ENCODE results near the gene NRXN3. TPM values are rescaled to one million over a fixed set of nuclear protein-coding genes. Genes with fewer than 3 reads are reported as not detected.

NRXN3 gene
- polyA plus RNA-seq, 1 donor from 2014 or later = 110 TPM

DNA sequence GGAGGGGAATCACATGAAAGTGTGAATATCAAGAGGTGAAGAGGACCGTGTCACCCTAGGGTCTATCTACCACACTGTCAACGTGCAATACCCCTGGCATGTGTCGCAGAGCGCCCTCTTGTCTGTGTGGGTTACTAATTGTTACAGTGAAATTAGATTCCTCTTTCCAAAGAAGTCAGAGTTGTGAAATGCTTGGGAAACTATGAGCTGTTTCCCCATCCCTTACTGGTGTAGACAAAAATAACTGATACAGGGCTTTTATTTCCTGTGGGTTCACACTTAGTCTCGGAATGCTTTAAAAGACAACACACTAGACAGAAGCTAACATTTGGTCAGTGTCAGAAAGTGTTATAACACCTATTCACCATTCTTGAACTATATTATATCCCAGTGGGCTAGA is 597.3 kb downstream of the NRXN3 start:
- TF ChIP-seq, protein P1, sequence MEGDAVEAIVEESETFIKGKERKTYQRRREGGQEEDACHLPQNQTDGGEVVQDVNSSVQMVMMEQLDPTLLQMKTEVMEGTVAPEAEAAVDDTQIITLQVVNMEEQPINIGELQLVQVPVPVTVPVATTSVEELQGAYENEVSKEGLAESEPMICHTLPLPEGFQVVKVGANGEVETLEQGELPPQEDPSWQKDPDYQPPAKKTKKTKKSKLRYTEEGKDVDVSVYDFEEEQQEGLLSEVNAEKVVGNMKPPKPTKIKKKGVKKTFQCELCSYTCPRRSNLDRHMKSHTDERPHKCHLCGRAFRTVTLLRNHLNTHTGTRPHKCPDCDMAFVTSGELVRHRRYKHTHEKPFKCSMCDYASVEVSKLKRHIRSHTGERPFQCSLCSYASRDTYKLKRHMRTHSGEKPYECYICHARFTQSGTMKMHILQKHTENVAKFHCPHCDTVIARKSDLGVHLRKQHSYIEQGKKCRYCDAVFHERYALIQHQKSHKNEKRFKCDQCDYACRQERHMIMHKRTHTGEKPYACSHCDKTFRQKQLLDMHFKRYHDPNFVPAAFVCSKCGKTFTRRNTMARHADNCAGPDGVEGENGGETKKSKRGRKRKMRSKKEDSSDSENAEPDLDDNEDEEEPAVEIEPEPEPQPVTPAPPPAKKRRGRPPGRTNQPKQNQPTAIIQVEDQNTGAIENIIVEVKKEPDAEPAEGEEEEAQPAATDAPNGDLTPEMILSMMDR (IDR thresholded peaks at IDR 0.05; ENCODE audit: poor library complexity, severe bottlenecking) = no peak
- TF ChIP-seq TAF1 (IDR thresholded peaks at IDR 0.05; ENCODE audit: low read depth) = no peak
- TF ChIP-seq POLR2AphosphoS5 (IDR thresholded peaks at IDR 0.05) = no peak
- no peak for TF ChIP-seq SMC3 (conservative IDR thresholded peaks at IDR 0.05; ENCODE audit: poor library complexity)
- TF ChIP-seq EZH2 (IDR thresholded peaks at IDR 0.05; ENCODE audit: borderline replicate concordance, insufficient read depth, low read length, poor library complexity, severe bottlenecking) = no peak
- TF ChIP-seq RAD21 (conservative IDR thresholded peaks at IDR 0.05) = no peak
- TF ChIP-seq, protein P2, sequence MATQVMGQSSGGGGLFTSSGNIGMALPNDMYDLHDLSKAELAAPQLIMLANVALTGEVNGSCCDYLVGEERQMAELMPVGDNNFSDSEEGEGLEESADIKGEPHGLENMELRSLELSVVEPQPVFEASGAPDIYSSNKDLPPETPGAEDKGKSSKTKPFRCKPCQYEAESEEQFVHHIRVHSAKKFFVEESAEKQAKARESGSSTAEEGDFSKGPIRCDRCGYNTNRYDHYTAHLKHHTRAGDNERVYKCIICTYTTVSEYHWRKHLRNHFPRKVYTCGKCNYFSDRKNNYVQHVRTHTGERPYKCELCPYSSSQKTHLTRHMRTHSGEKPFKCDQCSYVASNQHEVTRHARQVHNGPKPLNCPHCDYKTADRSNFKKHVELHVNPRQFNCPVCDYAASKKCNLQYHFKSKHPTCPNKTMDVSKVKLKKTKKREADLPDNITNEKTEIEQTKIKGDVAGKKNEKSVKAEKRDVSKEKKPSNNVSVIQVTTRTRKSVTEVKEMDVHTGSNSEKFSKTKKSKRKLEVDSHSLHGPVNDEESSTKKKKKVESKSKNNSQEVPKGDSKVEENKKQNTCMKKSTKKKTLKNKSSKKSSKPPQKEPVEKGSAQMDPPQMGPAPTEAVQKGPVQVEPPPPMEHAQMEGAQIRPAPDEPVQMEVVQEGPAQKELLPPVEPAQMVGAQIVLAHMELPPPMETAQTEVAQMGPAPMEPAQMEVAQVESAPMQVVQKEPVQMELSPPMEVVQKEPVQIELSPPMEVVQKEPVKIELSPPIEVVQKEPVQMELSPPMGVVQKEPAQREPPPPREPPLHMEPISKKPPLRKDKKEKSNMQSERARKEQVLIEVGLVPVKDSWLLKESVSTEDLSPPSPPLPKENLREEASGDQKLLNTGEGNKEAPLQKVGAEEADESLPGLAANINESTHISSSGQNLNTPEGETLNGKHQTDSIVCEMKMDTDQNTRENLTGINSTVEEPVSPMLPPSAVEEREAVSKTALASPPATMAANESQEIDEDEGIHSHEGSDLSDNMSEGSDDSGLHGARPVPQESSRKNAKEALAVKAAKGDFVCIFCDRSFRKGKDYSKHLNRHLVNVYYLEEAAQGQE (IDR thresholded peaks at IDR 0.05; ENCODE audit: borderline replicate concordance) = no peak
- no peak for TF ChIP-seq MXI1 (conservative IDR thresholded peaks at IDR 0.05; ENCODE audit: poor library complexity, severe bottlenecking)
- TF ChIP-seq EP300 (conservative IDR thresholded peaks at IDR 0.05; ENCODE audit: poor library complexity, severe bottlenecking) = no peak
- no peaks in the 10 kb centered on the region for H3K9me2 ChIP-seq (ENCODE audit: insufficient read depth, low read length)

DNA sequence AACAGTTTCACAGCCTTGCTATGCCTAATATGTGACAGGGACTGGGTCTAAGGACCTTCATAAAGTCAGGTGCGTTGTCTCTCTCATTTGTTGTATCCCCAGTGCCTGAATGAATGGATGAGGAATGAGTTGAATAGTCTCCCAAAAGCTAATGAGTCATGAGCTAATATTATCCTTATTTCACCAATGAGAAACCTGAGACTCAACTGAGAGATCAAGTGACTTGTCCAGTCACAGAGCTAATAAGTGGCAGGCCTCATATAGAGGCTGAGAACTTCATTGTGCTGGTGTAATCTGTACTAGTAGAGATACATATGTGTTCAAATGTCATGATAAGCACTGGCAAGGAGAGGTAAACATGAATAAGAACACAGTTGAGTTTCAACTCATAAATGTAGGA is 612.4 kb downstream of the NRXN3 start:
- Histone ChIP-seq H4K20me1 (ENCODE audit: insufficient read depth) (no peaks in the 10 kb centered on the region), H3K27me3 (ENCODE audit: insufficient read depth, low read depth, low read length) (no peaks in the 10 kb centered on the region), H2AFZ (ENCODE audit: low read depth, low read length) (no peak overlapping the region), H3K36me3 (ENCODE audit: insufficient read depth, low read length) (no peaks in the 10 kb centered on the region), H3K9me2 (ENCODE audit: insufficient read depth, low read length) (no peaks in the 10 kb centered on the region), H3K9me3 (ENCODE audit: low read length) (no peaks in the 10 kb centered on the region), H3K9ac (ENCODE audit: low read length) (no peak overlapping the region), H3K4me3 (ENCODE audit: low read length) (no peak overlapping the region), H3F3A (ENCODE audit: insufficient read depth, low read length, poor library complexity, severe bottlenecking) (no peaks in the 10 kb centered on the region), H3K4me2 (ENCODE audit: low read length) (no peak overlapping the region), H3K27ac (ENCODE audit: low read length) (no peak overlapping the region), H3K79me2 (replicated peaks; ENCODE audit: insufficient read depth, low read length) (no peaks in the 10 kb centered on the region)
- TF ChIP-seq SMC3 (conservative IDR thresholded peaks at IDR 0.05; ENCODE audit: poor library complexity) = no peak
- no peak for TF ChIP-seq TAF1 (IDR thresholded peaks at IDR 0.05; ENCODE audit: low read depth)
- TF ChIP-seq, protein P1 (IDR thresholded peaks at IDR 0.05; ENCODE audit: poor library complexity, severe bottlenecking) = no peak
- TF ChIP-seq EP300 (conservative IDR thresholded peaks at IDR 0.05; ENCODE audit: poor library complexity, severe bottlenecking) = no peak
- TF ChIP-seq, protein P2 (IDR thresholded peaks at IDR 0.05; ENCODE audit: borderline replicate concordance) = no peak
- no peak for TF ChIP-seq POLR2AphosphoS5 (IDR thresholded peaks at IDR 0.05)
- TF ChIP-seq RAD21 (conservative IDR thresholded peaks at IDR 0.05) = no peak
- TF ChIP-seq EZH2 (IDR thresholded peaks at IDR 0.05; ENCODE audit: borderline replicate concordance, insufficient read depth, low read length, poor library complexity, severe bottlenecking) = no peak
- no peak for TF ChIP-seq MXI1 (conservative IDR thresholded peaks at IDR 0.05; ENCODE audit: poor library complexity, severe bottlenecking)

More for the DNA sequence above, 597.3 kb downstream of the NRXN3 start:
- Histone ChIP-seq H3K9ac (ENCODE audit: low read length) (no peak overlapping the region), H3K79me2 (replicated peaks; ENCODE audit: insufficient read depth, low read length) (no peaks in the 10 kb centered on the region), H3K4me3 (ENCODE audit: low read length) (no peak overlapping the region), H3K27ac (ENCODE audit: low read length) (no peak overlapping the region), H3K36me3 (ENCODE audit: insufficient read depth, low read length) (no peaks in the 10 kb centered on the region), H3K27me3 (ENCODE audit: insufficient read depth, low read depth, low read length) (no peaks in the 10 kb centered on the region), H4K20me1 (ENCODE audit: insufficient read depth) (no peaks in the 10 kb centered on the region), H3K4me2 (ENCODE audit: low read length) (no peak overlapping the region), H3F3A (ENCODE audit: insufficient read depth, low read length, poor library complexity, severe bottlenecking) (no peaks in the 10 kb centered on the region), H2AFZ (ENCODE audit: low read depth, low read length) (no peak overlapping the region), H3K9me3 (ENCODE audit: low read length) (no peaks in the 10 kb centered on the region)
